Effector memory CD4-positive, alpha-beta T cell (primary cell): ENCODE data around the gene SLC25A39.

Experiments used
- DNase-seq, 3 donors: peaks; one replicate each; pipeline ENCODE4 v3.0.0-alpha.2; 2020
- H3K27ac ChIP-seq: 2 replicates; pipeline ENCODE4 v1.7.0; 2013; ENCODE audit warnings: mild to moderate bottlenecking, low read length, moderate library complexity; ENCODE audit not compliant: insufficient read depth, poor library complexity, severe bottlenecking
- H3K27me3 ChIP-seq: replicated peaks from 2 replicates; pipeline ENCODE4 v1.7.0; 2013; ENCODE audit warnings: mild to moderate bottlenecking, low read length; ENCODE audit not compliant: insufficient read depth, control insufficient read depth, poor library complexity, severe bottlenecking
- H3K36me3 ChIP-seq: 2 replicates; pipeline ENCODE4 v1.7.0; 2013; ENCODE audit warnings: mild to moderate bottlenecking, low read length, moderate library complexity; ENCODE audit not compliant: control insufficient read depth, insufficient read depth
- H3K4me1 ChIP-seq: 2 replicates; pipeline ENCODE4 v1.7.0; 2013; ENCODE audit warnings: low read length, mild to moderate bottlenecking; ENCODE audit not compliant: control insufficient read depth, insufficient read depth, poor library complexity, severe bottlenecking
- H3K4me3 ChIP-seq: 2 replicates; pipeline ENCODE4 v1.7.0; 2013; ENCODE audit warnings: low read length, low read depth, mild to moderate bottlenecking; ENCODE audit not compliant: insufficient read depth, poor library complexity, severe bottlenecking
- H3K9me3 ChIP-seq: 2 replicates; pipeline ENCODE4 v1.7.0; 2013; ENCODE audit warnings: mild to moderate bottlenecking, low read length, moderate library complexity; ENCODE audit not compliant: control insufficient read depth

SLC25A39 gene

DNA sequence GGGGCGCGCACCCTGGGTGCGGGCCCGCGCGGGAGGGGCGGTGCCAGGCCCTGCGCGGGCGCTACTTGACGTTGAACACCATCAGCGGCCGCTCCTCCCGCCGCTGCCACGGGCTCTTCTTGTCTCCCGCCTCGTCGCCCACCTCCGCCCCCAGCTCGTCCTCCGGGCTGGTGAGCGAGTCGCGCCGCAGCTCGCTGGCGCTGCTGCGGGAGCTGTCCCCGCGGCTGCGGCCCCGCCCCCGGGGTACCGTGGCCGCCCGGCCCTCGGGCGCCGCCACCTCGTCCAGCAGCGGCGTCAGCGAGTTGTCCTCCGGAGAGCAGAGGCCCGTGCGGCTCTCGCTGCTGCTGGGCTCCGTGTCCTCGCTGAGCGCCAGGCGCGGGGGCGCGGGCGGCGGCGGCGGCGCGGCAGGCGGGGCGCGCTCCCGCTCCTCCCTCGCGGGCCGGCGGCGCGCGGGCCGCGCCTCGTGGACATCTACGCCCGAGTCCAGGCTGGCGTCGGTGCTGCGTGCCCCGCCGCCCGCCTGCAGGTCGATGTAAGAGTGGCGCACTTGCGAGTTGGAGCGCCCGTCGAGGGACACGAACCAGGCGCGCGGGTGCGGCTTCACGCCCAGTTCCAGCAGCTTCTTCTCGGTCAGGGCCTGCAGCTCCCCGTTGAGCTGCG is 29.2 kb upstream of the SLC25A39 start:
- peaks cover 7% of the 10 kb centered on the region for H3K36me3 ChIP-seq

DNA sequence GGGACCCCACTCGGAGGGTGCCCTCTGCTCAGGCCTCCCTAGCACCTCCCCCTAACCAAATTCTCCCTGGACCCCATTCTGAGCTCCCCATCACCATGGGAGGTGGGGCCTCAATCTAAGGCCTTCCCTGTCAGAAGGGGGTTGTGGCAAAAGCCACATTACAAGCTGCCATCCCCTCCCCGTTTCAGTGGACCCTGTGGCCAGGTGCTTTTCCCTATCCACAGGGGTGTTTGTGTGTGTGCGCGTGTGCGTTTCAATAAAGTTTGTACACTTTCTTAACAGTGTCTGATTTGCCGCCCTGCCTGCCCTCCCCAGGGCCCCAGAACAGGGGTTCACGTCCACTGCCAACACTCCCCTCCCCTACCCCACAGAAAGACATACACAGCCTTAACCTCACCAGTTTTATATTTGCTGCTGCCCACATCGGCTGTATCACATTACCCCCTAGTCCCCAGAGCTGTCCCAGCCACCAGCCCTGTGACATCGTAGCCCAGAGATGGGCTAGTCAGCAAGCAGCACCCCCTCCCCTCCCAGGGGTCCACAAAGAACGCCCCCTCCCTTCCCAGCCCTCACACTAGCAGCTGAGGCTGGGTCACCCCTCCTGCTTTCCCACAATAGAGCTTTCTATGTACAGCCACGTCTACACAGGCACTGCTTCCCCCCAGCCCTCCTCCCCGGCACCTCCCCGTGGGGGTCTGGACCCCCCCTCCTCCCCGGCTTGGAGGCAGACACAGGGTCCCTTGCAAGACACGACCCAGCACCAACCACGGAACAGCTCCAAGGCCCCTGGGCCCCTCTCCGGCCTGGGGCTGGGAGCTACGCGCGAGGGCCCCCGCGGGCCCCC is 28.4 kb upstream of the SLC25A39 start:
- no peak overlapping the region for H3K4me3 ChIP-seq
- H3K4me1 ChIP-seq: no peaks in the 10 kb centered on the region
- H3K36me3 ChIP-seq: peaks cover 7% of the 10 kb centered on the region
- DNase-seq: no peak
- H3K9me3 ChIP-seq: no peaks in the 10 kb centered on the region
- no peak overlapping the region for H3K27ac ChIP-seq
- no peaks in the 10 kb centered on the region for H3K27me3 ChIP-seq

More for the DNA sequence above, 29.2 kb upstream of the SLC25A39 start:
- Histone ChIP-seq H3K27me3 (no peaks in the 10 kb centered on the region), H3K27ac (no peak overlapping the region), H3K4me1 (no peaks in the 10 kb centered on the region), H3K4me3 (peak overlapping the region; percentile 22), H3K9me3 (no peaks in the 10 kb centered on the region)
- no peak for DNase-seq

DNA sequence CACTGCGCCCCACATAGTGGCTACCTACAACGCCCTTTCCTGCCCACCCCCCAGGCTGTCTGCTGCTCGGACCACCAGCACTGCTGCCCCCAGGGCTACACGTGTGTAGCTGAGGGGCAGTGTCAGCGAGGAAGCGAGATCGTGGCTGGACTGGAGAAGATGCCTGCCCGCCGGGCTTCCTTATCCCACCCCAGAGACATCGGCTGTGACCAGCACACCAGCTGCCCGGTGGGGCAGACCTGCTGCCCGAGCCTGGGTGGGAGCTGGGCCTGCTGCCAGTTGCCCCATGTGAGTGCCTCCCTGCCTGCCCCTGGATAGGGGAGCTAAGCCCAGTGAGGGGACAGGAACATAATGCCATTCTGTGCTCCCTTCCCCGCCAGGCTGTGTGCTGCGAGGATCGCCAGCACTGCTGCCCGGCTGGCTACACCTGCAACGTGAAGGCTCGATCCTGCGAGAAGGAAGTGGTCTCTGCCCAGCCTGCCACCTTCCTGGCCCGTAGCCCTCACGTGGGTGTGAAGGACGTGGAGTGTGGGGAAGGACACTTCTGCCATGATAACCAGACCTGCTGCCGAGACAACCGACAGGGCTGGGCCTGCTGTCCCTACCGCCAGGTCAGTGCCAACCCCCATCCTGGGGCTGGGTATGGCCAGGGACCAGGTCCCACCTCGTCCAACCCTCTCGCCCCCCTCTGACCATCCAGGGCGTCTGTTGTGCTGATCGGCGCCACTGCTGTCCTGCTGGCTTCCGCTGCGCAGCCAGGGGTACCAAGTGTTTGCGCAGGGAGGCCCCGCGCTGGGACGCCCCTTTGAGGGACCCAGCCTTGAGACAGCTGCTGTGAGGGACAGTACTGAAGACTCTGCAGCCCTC is 27.6 kb upstream of the SLC25A39 start:
- Histone ChIP-seq H3K36me3 (peaks cover 7% of the 10 kb centered on the region), H3K9me3 (no peaks in the 10 kb centered on the region), H3K27ac (no peak overlapping the region), H3K27me3 (no peaks in the 10 kb centered on the region), H3K4me1 (no peaks in the 10 kb centered on the region), H3K4me3 (no peak overlapping the region)
- DNase-seq: no peak

DNA sequence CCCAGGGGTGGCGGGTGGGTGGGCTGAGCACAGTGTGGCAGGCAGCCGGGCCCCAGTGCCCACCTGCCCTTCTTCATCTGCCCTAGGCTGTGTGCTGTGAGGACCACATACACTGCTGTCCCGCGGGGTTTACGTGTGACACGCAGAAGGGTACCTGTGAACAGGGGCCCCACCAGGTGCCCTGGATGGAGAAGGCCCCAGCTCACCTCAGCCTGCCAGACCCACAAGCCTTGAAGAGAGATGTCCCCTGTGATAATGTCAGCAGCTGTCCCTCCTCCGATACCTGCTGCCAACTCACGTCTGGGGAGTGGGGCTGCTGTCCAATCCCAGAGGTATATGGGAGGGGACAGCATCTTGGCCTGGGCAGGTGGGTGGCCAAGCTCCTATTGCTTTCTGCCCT is 26.8 kb upstream of the SLC25A39 start:
- no peaks in the 10 kb centered on the region for H3K4me1 ChIP-seq
- H3K27ac ChIP-seq: no peak overlapping the region
- H3K4me3 ChIP-seq: no peak overlapping the region
- no peak for DNase-seq
- no peaks in the 10 kb centered on the region for H3K9me3 ChIP-seq
- H3K27me3 ChIP-seq: no peaks in the 10 kb centered on the region
- peaks cover 7% of the 10 kb centered on the region for H3K36me3 ChIP-seq

DNA sequence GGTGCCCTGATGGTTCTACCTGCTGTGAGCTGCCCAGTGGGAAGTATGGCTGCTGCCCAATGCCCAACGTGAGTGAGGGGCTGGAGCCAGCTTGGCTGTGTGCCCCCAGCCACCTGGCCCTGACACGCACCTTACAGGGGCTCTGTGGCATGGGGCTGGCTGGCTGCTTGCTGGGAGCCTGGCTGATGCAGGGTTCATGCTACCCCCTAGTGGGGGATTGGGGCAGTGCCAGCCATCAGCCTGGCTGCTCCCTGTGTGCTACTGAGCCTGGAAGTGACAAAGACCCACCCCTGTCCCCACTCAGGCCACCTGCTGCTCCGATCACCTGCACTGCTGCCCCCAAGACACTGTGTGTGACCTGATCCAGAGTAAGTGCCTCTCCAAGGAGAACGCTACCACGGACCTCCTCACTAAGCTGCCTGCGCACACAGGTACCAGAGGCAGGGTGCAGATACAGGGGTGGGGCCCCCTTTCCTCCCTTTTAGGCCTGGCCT is 26.2 kb upstream of the SLC25A39 start:
- H3K9me3 ChIP-seq: no peaks in the 10 kb centered on the region
- no peak overlapping the region for H3K4me3 ChIP-seq
- peak; percentile 28 to 51 (median 42) for DNase-seq
- H3K27me3 ChIP-seq: no peaks in the 10 kb centered on the region
- no peak overlapping the region for H3K27ac ChIP-seq
- peaks cover 7% of the 10 kb centered on the region for H3K36me3 ChIP-seq
- peaks cover 5% of the 10 kb centered on the region for H3K4me1 ChIP-seq

DNA sequence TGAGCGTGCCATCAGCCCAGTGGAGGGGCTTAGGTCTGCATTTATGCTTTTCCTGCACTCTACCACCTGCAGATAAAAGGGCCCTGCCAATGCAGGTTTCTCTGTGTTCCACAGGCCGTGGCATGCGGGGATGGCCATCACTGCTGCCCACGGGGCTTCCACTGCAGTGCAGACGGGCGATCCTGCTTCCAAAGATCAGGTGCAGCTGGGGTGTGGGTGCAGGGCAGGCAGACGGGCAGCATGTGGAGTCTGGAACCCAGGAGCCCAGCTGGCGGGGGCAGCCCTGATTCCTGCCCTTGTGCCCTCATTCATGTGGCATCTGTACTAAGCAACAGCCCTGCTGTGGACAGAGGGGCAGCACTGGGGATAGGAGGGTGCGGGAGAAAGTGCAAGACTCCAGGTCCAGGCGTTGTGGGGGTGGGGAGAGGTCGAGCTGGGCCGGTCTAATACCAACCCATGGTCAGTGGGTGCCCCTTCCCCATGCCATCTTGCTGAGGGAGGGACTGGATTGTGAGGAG is 25.0 kb upstream of the SLC25A39 start:
- no peak for DNase-seq
- Histone ChIP-seq H3K4me3 (no peak overlapping the region), H3K4me1 (peaks cover 6% of the 10 kb centered on the region), H3K36me3 (peaks cover 7% of the 10 kb centered on the region), H3K27me3 (no peaks in the 10 kb centered on the region), H3K27ac (no peak overlapping the region), H3K9me3 (no peaks in the 10 kb centered on the region)

DNA sequence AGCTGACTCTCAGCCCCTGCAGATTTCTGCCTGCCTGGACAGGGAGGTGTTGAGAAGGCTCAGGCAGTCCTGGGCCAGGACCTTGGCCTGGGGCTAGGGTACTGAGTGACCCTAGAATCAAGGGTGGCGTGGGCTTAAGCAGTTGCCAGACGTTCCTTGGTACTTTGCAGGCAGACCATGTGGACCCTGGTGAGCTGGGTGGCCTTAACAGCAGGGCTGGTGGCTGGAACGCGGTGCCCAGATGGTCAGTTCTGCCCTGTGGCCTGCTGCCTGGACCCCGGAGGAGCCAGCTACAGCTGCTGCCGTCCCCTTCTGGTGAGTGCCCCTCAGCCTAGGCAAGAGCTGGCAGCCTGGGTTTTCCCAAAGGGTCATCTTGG is 24.4 kb upstream of the SLC25A39 start:
- Histone ChIP-seq H3K4me1 (peaks cover 6% of the 10 kb centered on the region), H3K27me3 (no peaks in the 10 kb centered on the region), H3K36me3 (peaks cover 7% of the 10 kb centered on the region), H3K27ac (no peak overlapping the region), H3K9me3 (no peaks in the 10 kb centered on the region), H3K4me3 (no peak overlapping the region)
- DNase-seq: no peak

- DNase-seq: no peak
- H3K27me3 ChIP-seq: no peaks in the 10 kb centered on the region
- H3K4me1 ChIP-seq: peaks cover 6% of the 10 kb centered on the region
- H3K4me3 ChIP-seq: no peak overlapping the region
- H3K9me3 ChIP-seq: no peaks in the 10 kb centered on the region
- peaks cover 7% of the 10 kb centered on the region for H3K36me3 ChIP-seq
- H3K27ac ChIP-seq: no peak overlapping the region
Measured at GRCh38 chr17:44348234-44348987, 23.8 kb upstream of the SLC25A39 start.
